GM12801 (cell line): ENCODE data around the gene PSORS1C1.

Source experiments
- CTCF ChIP-seq: IDR thresholded peaks from one replicate; pipeline ENCODE4 v1.5.1; 2011; ENCODE audit warnings: control low read depth; ENCODE audit not compliant: insufficient read length; ENCODE audit errors: extremely low read depth

Gene PSORS1C1

GRCh38 chr6:31079656-31080261, 34.8 kb upstream of the PSORS1C1 start:
- TF ChIP-seq CTCF = peak; percentile 70

- TF ChIP-seq CTCF = no peak
Measured at GRCh38 chr6:31081872-31082271, 32.7 kb upstream of the PSORS1C1 start.

- no peak for TF ChIP-seq CTCF
Measured at GRCh38 chr6:31083742-31084354, 30.8 kb upstream of the PSORS1C1 start.

GRCh38 chr6:31086788-31087440, 27.7 kb upstream of the PSORS1C1 start:
- TF ChIP-seq CTCF = no peak

GRCh38 chr6:31087494-31088089, 27.0 kb upstream of the PSORS1C1 start:
- TF ChIP-seq CTCF = no peak

GRCh38 chr6:31090275-31090972, 24.2 kb upstream of the PSORS1C1 start:
- no peak for TF ChIP-seq CTCF

GRCh38 chr6:31090973-31091364, 23.6 kb upstream of the PSORS1C1 start:
- TF ChIP-seq CTCF = no peak
